ENCODE data around the gene NT5C3A. TPM values are rescaled to one million over a fixed set of nuclear protein-coding genes. Genes with fewer than 3 reads are reported as not detected.

The NT5C3A gene
- total RNA-seq, 3 donors from 2014 or later (not counting 1 experiment from before 2014, with no cell fraction given): 33.7 to 49.8 (median 49.5) TPM

DNA sequence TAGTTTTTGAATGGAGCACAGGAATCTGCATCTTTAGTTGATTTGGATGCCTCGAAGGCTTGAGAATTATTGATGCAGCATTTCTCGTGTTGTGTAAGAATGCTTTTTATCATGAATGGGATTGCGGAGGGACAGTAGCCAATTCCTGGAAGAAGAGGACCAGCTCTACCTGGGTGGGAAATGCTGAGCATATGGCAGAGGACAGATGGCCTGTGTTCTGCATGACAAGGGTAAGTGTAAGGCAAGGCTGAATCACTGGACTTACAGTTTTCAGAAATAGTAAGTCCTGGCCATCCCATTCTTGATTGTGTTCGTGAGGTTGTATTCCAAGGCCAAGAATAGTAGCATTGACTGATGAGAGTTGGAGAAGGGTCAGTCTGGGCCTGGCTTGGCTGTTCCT lies 30.7 kb upstream of the NT5C3A start:
- no peak for DNase-seq
- H3K36me3 Mint-ChIP-seq: peaks cover 26% of the 10 kb centered on the region
- Histone ChIP-seq H3K9me3 (ENCODE audit: control insufficient read depth, insufficient read depth, low read length) (no peaks in the 10 kb centered on the region), H3K4me1 (ENCODE audit: control insufficient read depth, insufficient read depth, low read length) (no peaks in the 10 kb centered on the region), H3K27me3 (ENCODE audit: control insufficient read depth, insufficient read depth, low read length) (no peaks in the 10 kb centered on the region), H3K36me3 (ENCODE audit: control insufficient read depth, insufficient read depth, low read length) (peaks cover 37% of the 10 kb centered on the region), H3K4me3 (ENCODE audit: low read length) (no peak overlapping the region), H3K27ac (ENCODE audit: low read length) (no peak overlapping the region)
- H3K4me1 Mint-ChIP-seq: no peaks in the 10 kb centered on the region
- no peak for ATAC-seq
- H3K27ac Mint-ChIP-seq: peak overlapping the region in 1 of 2 donors; percentile 32
- no peaks in the 10 kb centered on the region for H3K9me3 Mint-ChIP-seq
- H3K27me3 Mint-ChIP-seq (ENCODE audit: low read depth in 2 of 2): no peaks in the 10 kb centered on the region
- 96% methylated on average over 4 of the region's 4 CpGs for WGBS (ENCODE audit: insufficient coverage)
- H3K4me3 Mint-ChIP-seq: no peak overlapping the region
- intact Hi-C loops (cut with micrococcal nuclease): no loop called here
- TF ChIP-seq, protein P1, sequence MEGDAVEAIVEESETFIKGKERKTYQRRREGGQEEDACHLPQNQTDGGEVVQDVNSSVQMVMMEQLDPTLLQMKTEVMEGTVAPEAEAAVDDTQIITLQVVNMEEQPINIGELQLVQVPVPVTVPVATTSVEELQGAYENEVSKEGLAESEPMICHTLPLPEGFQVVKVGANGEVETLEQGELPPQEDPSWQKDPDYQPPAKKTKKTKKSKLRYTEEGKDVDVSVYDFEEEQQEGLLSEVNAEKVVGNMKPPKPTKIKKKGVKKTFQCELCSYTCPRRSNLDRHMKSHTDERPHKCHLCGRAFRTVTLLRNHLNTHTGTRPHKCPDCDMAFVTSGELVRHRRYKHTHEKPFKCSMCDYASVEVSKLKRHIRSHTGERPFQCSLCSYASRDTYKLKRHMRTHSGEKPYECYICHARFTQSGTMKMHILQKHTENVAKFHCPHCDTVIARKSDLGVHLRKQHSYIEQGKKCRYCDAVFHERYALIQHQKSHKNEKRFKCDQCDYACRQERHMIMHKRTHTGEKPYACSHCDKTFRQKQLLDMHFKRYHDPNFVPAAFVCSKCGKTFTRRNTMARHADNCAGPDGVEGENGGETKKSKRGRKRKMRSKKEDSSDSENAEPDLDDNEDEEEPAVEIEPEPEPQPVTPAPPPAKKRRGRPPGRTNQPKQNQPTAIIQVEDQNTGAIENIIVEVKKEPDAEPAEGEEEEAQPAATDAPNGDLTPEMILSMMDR (IDR thresholded peaks at IDR 0.05): no peak

DNA sequence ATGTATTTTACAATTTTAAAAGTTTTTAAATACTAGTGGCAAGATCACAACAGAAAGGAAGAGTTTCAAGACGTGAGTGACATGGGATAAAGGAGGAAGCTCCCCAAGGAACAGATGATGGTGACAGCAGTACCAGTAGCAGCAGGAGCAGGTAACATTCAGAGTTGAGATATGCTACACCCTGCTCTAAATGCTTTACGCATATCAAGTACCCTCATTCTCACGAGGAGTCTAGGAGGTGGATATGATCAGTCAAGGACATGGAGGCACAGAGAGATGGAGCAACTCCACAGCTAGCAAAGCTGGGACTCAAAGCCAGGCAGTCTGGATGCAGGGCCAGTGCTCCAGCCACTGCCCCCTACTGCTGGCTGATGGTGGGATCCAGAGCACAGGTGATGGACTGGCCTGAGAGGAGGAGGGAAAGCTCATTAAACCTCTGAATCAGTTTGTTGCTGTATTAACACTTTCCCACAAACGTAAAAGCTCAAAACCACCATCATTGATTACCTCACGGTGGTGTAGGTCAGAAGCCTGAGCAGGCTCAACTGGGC lies 29.1 kb upstream of the NT5C3A start:
- Histone ChIP-seq H3K27ac (ENCODE audit: low read length) (no peak overlapping the region), H3K27me3 (ENCODE audit: control insufficient read depth, insufficient read depth, low read length) (no peaks in the 10 kb centered on the region), H3K9me3 (ENCODE audit: control insufficient read depth, insufficient read depth, low read length) (no peaks in the 10 kb centered on the region), H3K4me3 (ENCODE audit: low read length) (no peak overlapping the region), H3K36me3 (ENCODE audit: control insufficient read depth, insufficient read depth, low read length) (peaks cover 28% of the 10 kb centered on the region), H3K4me1 (ENCODE audit: control insufficient read depth, insufficient read depth, low read length) (no peaks in the 10 kb centered on the region)
- Mint-ChIP-seq H3K27me3 (ENCODE audit: low read depth in 2 of 2) (no peaks in the 10 kb centered on the region), H3K9me3 (no peaks in the 10 kb centered on the region), H3K36me3 (peaks cover 20% of the 10 kb centered on the region), H3K4me3 (no peak overlapping the region), H3K27ac (no peak overlapping the region), H3K4me1 (no peaks in the 10 kb centered on the region)
- 86% methylated on average over 5 of the region's 5 CpGs for WGBS (ENCODE audit: insufficient coverage)
- ATAC-seq: no peak
- no peak for DNase-seq
- TF ChIP-seq, protein P1 (IDR thresholded peaks at IDR 0.05): no peak
- intact Hi-C loops (cut with micrococcal nuclease): no loop called here

DNA sequence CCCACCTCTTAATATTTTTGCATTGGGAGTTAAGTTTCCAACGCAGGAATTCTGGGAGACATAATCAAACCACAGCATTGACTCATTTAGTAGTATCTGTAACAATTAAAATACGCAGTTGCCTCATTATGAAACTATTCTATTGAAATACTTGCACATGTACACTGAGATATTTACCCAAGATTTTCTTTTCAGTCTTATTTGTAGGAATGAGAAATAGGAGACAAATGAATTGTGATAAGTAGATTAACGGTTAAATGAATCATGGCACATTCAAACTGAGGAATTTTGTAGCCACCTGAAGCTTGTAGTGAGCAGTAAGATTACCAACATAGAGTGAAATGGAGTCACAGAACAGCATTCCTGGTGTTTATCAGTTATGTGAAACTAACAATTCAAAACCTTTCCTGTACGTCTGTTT lies 28.5 kb upstream of the NT5C3A start:
- Mint-ChIP-seq H3K27ac (no peak overlapping the region), H3K4me3 (no peak overlapping the region), H3K36me3 (peaks cover 18% of the 10 kb centered on the region), H3K27me3 (ENCODE audit: low read depth in 2 of 2) (no peaks in the 10 kb centered on the region), H3K4me1 (no peaks in the 10 kb centered on the region), H3K9me3 (no peaks in the 10 kb centered on the region)
- Histone ChIP-seq H3K4me1 (ENCODE audit: control insufficient read depth, insufficient read depth, low read length) (no peaks in the 10 kb centered on the region), H3K27me3 (ENCODE audit: control insufficient read depth, insufficient read depth, low read length) (peaks cover under 1% of the 10 kb centered on the region), H3K27ac (ENCODE audit: low read length) (no peak overlapping the region), H3K9me3 (ENCODE audit: control insufficient read depth, insufficient read depth, low read length) (peaks cover under 1% of the 10 kb centered on the region), H3K36me3 (ENCODE audit: control insufficient read depth, insufficient read depth, low read length) (peaks cover 22% of the 10 kb centered on the region), H3K4me3 (ENCODE audit: low read length) (no peak overlapping the region)
- ATAC-seq (no peak), DNase-seq (no peak)
- intact Hi-C loops (cut with micrococcal nuclease): no loop called here
- 85% methylated on average over 4 of the region's 4 CpGs for WGBS (ENCODE audit: insufficient coverage)
- TF ChIP-seq, protein P1 (IDR thresholded peaks at IDR 0.05): no peak

DNA sequence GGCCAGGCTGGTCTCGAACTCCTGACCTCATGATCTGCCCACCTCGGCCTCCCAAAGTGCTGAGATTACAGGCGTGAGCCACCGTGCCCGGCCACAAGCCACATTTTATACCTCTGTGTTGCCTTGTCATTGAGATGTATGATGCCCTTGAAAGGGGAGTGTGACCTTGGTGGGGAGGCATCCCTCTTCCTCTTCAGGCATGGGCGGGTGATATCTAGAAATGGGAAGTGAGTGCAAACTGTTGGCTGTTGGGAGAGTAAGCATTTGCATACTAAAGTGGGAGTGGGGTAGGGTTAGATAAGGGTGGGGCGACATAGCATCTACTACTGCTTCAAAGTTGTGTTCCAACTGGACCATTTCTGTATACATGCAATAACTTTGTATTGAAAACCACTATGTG lies 26.6 kb upstream of the NT5C3A start:
- ATAC-seq (no peak), DNase-seq (no peak)
- H3K27me3 ChIP-seq (ENCODE audit: control insufficient read depth, insufficient read depth, low read length): peaks cover 2% of the 10 kb centered on the region
- H3K27me3 Mint-ChIP-seq (ENCODE audit: low read depth in 2 of 2): no peaks in the 10 kb centered on the region
- TF ChIP-seq, protein P1 (IDR thresholded peaks at IDR 0.05): no peak
- intact Hi-C loops (cut with micrococcal nuclease): no loop called here
- no peak overlapping the region for H3K4me3 Mint-ChIP-seq
- H3K9me3 Mint-ChIP-seq: no peaks in the 10 kb centered on the region
- H3K4me1 Mint-ChIP-seq: no peaks in the 10 kb centered on the region
- H3K9me3 ChIP-seq (ENCODE audit: control insufficient read depth, insufficient read depth, low read length): peaks cover 2% of the 10 kb centered on the region
- H3K4me1 ChIP-seq (ENCODE audit: control insufficient read depth, insufficient read depth, low read length): no peaks in the 10 kb centered on the region
- peaks cover 7% of the 10 kb centered on the region for H3K36me3 Mint-ChIP-seq
- H3K27ac Mint-ChIP-seq: no peak overlapping the region
- H3K4me3 ChIP-seq (ENCODE audit: low read length): no peak overlapping the region
- H3K27ac ChIP-seq (ENCODE audit: low read length): no peak overlapping the region
- WGBS (ENCODE audit: insufficient coverage): 79% methylated on average over 5 of the region's 7 CpGs
- H3K36me3 ChIP-seq (ENCODE audit: control insufficient read depth, insufficient read depth, low read length): peaks cover 9% of the 10 kb centered on the region
